C4-2B (cell line): ENCODE results near the gene METAP2.
"Not testable (repeated sequence)": the region's sequence is repeated elsewhere in the genome, so short reads cannot be mapped to it uniquely, and the experiment has no call there.

Experiments
- H3K27ac ChIP-seq: fragments of 450-650 bp; 2 replicates; pipeline ENCODE4 v1.5.1; 2017
- CTCF ChIP-seq: fragments of 450-650 bp; conservative IDR thresholded peaks from 2 replicates; pipeline ENCODE4 v1.5.1; 2017; ENCODE audit warnings: mild to moderate bottlenecking
- ZFX ChIP-seq: fragments of 450-650 bp; IDR thresholded peaks from 2 replicates; pipeline ENCODE4 v1.6.1; 2017

The METAP2 gene

GRCh38 chr12:95460105-95460504 is 13.8 kb upstream of the METAP2 start:
- no peak for TF ChIP-seq ZFX
- no peak for TF ChIP-seq CTCF
- no peak overlapping the region for H3K27ac ChIP-seq

DNA sequence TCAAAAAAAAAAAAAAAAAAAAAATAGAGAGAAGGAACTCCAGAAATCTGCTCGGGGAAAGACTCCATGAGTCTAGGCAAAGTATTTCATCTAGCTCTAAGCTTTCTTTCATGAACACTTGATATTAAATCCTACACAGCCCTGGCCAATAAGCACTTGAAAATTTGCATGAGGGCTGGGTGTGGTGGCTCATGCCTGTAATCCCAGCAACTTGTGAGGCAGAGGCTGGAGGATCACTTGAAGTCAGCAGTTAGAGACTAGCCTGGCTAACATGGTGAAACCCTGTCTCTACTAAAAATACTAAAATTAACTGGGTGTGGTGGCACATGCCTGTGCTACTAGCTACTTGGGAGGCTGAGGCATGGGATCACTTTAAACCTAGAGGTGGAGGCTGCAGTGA is 13.1 kb upstream of the METAP2 start:
- no peak for TF ChIP-seq ZFX
- no peak for TF ChIP-seq CTCF
- no peak overlapping the region for H3K27ac ChIP-seq

- no peak overlapping the region for H3K27ac ChIP-seq
- TF ChIP-seq ZFX = no peak
- TF ChIP-seq CTCF = no peak
These were observed 11.9 kb upstream of the METAP2 start for GRCh38 chr12:95462081-95462480.

GRCh38 chr12:95462551-95462950 is 11.4 kb upstream of the METAP2 start:
- TF ChIP-seq ZFX = no peak
- TF ChIP-seq CTCF = no peak
- no peak overlapping the region for H3K27ac ChIP-seq

GRCh38 chr12:95463050-95463449 is 10.9 kb upstream of the METAP2 start:
- no peak overlapping the region for H3K27ac ChIP-seq
- TF ChIP-seq CTCF (no peak), ZFX (no peak)

- H3K27ac ChIP-seq = not testable (repeated sequence)
These were observed 10.2 kb upstream of the METAP2 start for GRCh38 chr12:95463776-95464175.

DNA sequence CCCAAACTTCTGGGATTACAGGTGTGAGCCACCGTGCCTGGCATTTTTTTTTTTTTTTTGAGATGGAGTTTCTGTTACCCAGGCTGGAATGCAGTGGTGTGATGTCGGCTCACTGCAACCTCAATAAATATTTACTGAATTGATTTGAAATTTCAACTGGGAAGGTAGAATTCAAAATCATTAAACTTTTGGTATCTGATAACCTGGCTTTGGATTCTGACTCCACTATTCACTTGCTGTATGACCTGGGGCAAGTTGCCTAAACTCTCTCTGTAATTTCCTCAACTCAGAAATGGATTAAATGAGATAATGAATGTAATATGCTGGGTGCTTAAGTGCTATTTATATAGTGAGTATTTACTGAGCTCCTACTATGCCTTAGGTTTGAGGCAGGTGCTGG is 8.7 kb upstream of the METAP2 start:
- H3K27ac ChIP-seq = no peak overlapping the region
- no peak for TF ChIP-seq ZFX
- no peak for TF ChIP-seq CTCF

DNA sequence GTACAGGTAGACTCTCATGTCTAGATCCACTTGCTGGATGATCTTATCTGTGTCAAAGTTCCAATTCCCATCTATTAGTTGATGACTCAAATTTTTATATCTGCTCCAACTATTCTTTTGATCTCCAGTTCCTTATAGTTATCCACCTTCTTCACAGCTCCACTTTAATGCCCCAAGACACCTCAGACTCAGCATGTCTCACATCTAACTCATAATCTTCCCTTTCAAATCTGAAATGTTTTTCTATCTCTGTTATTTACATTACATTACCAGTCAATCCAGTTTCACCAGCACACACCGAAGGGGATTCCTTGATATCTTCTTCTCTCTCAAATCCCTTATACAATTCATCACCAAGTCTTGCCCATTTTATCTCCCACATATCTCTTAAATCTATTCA is 3.7 kb upstream of the METAP2 start:
- peak overlapping the region; percentile 30 for H3K27ac ChIP-seq
- TF ChIP-seq ZFX (no peak), CTCF (no peak)
